ENCODE measurements around the gene PLCL1.

GRCh38 chr2:197993363-197993762, 189.0 kb downstream of the PLCL1 start:
- no peak for TF ChIP-seq CTCF (conservative IDR thresholded peaks at IDR 0.05)
- TF ChIP-seq ZFX (IDR thresholded peaks at IDR 0.05) = no peak
